ENCODE results near the gene KCNMA1.

KCNMA1 gene

DNA sequence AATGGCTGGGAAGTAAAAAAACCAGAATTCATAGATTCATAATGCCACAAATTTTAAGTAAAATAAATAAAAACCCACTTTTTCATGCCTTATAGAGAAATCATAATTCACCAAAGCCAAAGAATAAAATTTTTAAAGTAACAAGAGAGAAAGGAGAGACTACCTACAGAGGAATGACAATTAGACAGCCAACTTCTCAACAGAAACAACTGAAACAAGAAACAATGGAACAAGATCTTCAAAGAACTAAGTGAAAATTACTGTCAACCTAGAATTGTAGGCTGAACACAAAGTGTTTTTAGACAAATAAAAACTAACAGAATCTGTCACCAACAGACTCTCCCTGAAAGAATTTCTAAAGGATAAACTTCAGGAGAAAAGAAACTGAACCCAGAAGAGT lies 15.6 kb upstream of the KCNMA1 start:
- TF ChIP-seq CTCF (IDR thresholded peaks at IDR 0.05), result no peak
- H3K4me3 ChIP-seq (ENCODE audit: low read depth, low read length), result no peak overlapping the region

DNA sequence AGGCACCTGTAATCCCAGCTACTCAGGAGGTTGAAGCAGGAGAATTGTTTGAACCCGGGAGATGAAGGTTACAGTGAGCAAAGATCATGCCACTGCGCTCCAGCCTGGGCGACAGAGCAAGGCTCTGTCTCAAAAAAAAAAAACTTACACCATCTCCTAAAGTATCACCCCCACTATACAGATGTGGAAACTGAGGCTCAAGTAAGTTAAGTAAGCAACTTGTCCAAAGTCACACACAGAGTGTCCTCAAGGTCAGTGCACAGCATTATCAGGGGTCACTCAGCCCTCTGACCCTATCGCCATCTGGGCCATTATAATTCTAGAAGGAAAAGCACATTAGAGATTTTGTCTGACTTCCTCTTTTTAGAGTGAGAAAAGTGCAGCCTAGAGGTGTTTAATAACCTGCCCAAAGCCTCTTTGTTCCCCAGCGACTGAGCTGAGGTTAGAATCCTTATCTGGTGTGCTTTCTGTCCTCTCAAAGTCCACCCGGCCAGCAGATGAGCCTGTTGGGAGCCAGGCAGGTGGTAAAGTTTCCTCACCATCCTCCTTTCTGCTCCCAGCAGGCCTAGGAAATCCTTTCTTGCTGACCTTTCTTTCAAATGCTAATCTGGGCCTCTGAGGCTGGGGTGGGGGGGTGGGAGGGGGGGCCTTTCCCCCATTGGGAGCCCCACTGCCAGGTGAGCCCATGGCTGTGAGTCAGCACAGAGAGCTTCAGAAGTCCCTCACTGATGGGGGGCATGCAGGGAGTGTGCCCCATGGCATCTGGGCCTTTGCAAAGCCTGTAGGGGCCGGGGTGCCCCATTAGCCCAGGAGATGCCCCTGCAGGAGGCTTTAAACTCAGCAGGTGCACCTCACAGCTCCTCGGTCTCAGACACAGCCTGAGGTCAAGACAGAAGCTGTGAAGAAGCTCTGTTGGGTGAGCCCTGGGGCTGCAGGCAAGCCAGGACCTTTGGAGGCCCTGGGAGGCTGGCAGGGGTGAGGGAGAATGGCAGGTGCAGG lies 12.0 kb upstream of the KCNMA1 start:
- H3K4me1 ChIP-seq, result no peaks in the 10 kb centered on the region
- no peak overlapping the region for H3K27ac ChIP-seq
- no peak overlapping the region for H3K9ac ChIP-seq
- no peak overlapping the region for H2AFZ ChIP-seq
- no peak overlapping the region for H3K4me3 ChIP-seq (ENCODE audit: low read depth, low read length)
- no peak overlapping the region for H3K4me2 ChIP-seq (ENCODE audit: low read length)
- H3K9me3 ChIP-seq (ENCODE audit: control insufficient read depth, low read length), result no peaks in the 10 kb centered on the region
- no peaks in the 10 kb centered on the region for H3K36me3 ChIP-seq (ENCODE audit: control insufficient read depth, insufficient read depth, low read length)
- no peak for TF ChIP-seq CTCF (IDR thresholded peaks at IDR 0.05)
- no peaks in the 10 kb centered on the region for H3K27me3 ChIP-seq (ENCODE audit: control insufficient read depth, insufficient read depth, low read length)
- H3K79me2 ChIP-seq, result no peaks in the 10 kb centered on the region

More for the DNA sequence above, 15.6 kb upstream of the KCNMA1 start:
- H3K79me2 ChIP-seq, result no peaks in the 10 kb centered on the region
- H3K27ac ChIP-seq, result no peak overlapping the region
- H3K27me3 ChIP-seq (ENCODE audit: control insufficient read depth, insufficient read depth, low read length), result no peaks in the 10 kb centered on the region
- no peaks in the 10 kb centered on the region for H3K4me1 ChIP-seq
- H3K9me3 ChIP-seq (ENCODE audit: control insufficient read depth, low read length), result no peaks in the 10 kb centered on the region
- H3K36me3 ChIP-seq (ENCODE audit: control insufficient read depth, insufficient read depth, low read length), result no peaks in the 10 kb centered on the region
- H3K4me2 ChIP-seq (ENCODE audit: low read length), result no peak overlapping the region
- H3K9ac ChIP-seq, result no peak overlapping the region
- no peak overlapping the region for H2AFZ ChIP-seq

DNA sequence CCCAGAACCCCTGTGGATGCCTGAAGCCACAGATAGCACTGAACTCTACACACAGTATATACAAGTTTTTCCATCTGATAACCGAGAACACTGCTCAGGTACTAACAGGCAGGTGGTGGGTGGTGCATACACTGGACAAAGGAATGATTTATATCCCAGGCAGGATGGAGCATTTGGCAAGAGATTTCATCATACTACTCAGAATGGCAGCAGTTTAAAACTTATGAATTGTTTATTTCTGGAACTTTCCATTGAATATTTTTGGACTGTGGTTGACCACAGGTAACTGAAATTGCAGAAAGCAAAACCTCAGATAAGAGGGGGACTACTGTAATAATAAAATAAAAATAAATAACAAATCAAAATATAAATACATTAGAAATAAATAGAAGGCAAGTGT lies 10.9 kb upstream of the KCNMA1 start:
- H3K4me2 ChIP-seq (ENCODE audit: low read length), result no peak overlapping the region
- H3K9me3 ChIP-seq (ENCODE audit: control insufficient read depth, low read length), result no peaks in the 10 kb centered on the region
- H3K36me3 ChIP-seq (ENCODE audit: control insufficient read depth, insufficient read depth, low read length), result no peaks in the 10 kb centered on the region
- H3K79me2 ChIP-seq, result no peaks in the 10 kb centered on the region
- no peaks in the 10 kb centered on the region for H3K4me1 ChIP-seq
- H3K9ac ChIP-seq, result no peak overlapping the region
- no peak for TF ChIP-seq CTCF (IDR thresholded peaks at IDR 0.05)
- no peak overlapping the region for H3K4me3 ChIP-seq (ENCODE audit: low read depth, low read length)
- no peak overlapping the region for H3K27ac ChIP-seq
- H3K27me3 ChIP-seq (ENCODE audit: control insufficient read depth, insufficient read depth, low read length), result no peaks in the 10 kb centered on the region
- H2AFZ ChIP-seq, result no peak overlapping the region

GRCh38 chr10:77647543-77648293 lies 10.1 kb upstream of the KCNMA1 start:
- no peaks in the 10 kb centered on the region for H3K4me1 ChIP-seq
- no peaks in the 10 kb centered on the region for H3K27me3 ChIP-seq (ENCODE audit: control insufficient read depth, insufficient read depth, low read length)

More at GRCh38 chr10:77647543-77648293, 10.1 kb upstream of the KCNMA1 start:
- Histone ChIP-seq H3K9me3 (ENCODE audit: control insufficient read depth, low read length) (no peaks in the 10 kb centered on the region), H3K9ac (no peak overlapping the region), H3K79me2 (no peaks in the 10 kb centered on the region), H3K36me3 (ENCODE audit: control insufficient read depth, insufficient read depth, low read length) (no peaks in the 10 kb centered on the region), H3K4me3 (ENCODE audit: low read depth, low read length) (no peak overlapping the region), H3K4me2 (ENCODE audit: low read length) (no peak overlapping the region), H2AFZ (no peak overlapping the region), H3K27ac (no peak overlapping the region)
- no peak for TF ChIP-seq CTCF (IDR thresholded peaks at IDR 0.05)

All from parathyroid adenoma (tissue), 2 donors.